H9 (cell line): ENCODE measurements around the gene MUC5B. TPM values are rescaled to one million over a fixed set of nuclear protein-coding genes. Genes with fewer than 3 reads are reported as not detected.

Experiments used
- DNase-seq: peaks from one replicate; pipeline ENCODE4 v3.0.0-alpha.2; 2017
- H2AFZ ChIP-seq: one replicate; pipeline ENCODE4 v1.6.1; 2013; ENCODE audit warnings: mild to moderate bottlenecking, low read length, control low read depth, moderate library complexity
- H2AK5ac ChIP-seq: 2 replicates; pipeline ENCODE4 v1.6.1; 2013; ENCODE audit warnings: low read length, control low read depth, mixed read lengths; ENCODE audit not compliant: insufficient read length
- H2BK120ac ChIP-seq: one replicate; pipeline ENCODE4 v1.6.1; 2013; ENCODE audit warnings: low read depth, mild to moderate bottlenecking, low read length, control low read depth, inconsistent platforms; ENCODE audit not compliant: poor library complexity, severe bottlenecking
- H2BK12ac ChIP-seq: 2 replicates; pipeline ENCODE4 v1.6.1; 2013; ENCODE audit warnings: low read length, control low read depth, mixed read lengths, low read depth; ENCODE audit not compliant: insufficient read length
- H2BK15ac ChIP-seq: 2 replicates; pipeline ENCODE4 v1.6.1; 2013; ENCODE audit warnings: low read depth, low read length, control low read depth
- H2BK20ac ChIP-seq: one replicate; pipeline ENCODE4 v1.6.1; 2013; ENCODE audit warnings: low read depth, mild to moderate bottlenecking, low read length, control low read depth, inconsistent platforms; ENCODE audit not compliant: poor library complexity, severe bottlenecking
- H2BK5ac ChIP-seq: 2 replicates; pipeline ENCODE4 v1.6.1; 2013; ENCODE audit warnings: low read length, control low read depth, mixed read lengths; ENCODE audit not compliant: insufficient read length
- H3K14ac ChIP-seq: 2 replicates; pipeline ENCODE4 v1.6.1; 2013; ENCODE audit warnings: low read length, control low read depth; ENCODE audit not compliant: insufficient read depth
- H3K18ac ChIP-seq: 2 replicates; pipeline ENCODE4 v1.6.1; 2013; ENCODE audit warnings: low read depth, mild to moderate bottlenecking, mixed read lengths, low read length, control low read depth; ENCODE audit not compliant: insufficient read length
- H3K23ac ChIP-seq: 2 replicates; pipeline ENCODE4 v1.6.1; 2013; ENCODE audit warnings: low read length, control low read depth, mixed read lengths, low read depth; ENCODE audit not compliant: insufficient read length
- H3K23me2 ChIP-seq: 2 replicates; pipeline ENCODE4 v1.6.1; 2013; ENCODE audit warnings: low read depth, mild to moderate bottlenecking, mixed read lengths, low read length, control low read depth; ENCODE audit not compliant: insufficient read length, poor library complexity, severe bottlenecking
- H3K27ac ChIP-seq: 2 replicates; pipeline ENCODE4 v1.5.1; 2013; ENCODE audit warnings: low read length, control low read depth, mixed read lengths, low read depth; ENCODE audit not compliant: insufficient read length
- H3K27me3 ChIP-seq: 2 replicates; pipeline ENCODE4 v1.6.1; 2013; ENCODE audit warnings: low read length, control low read depth, inconsistent platforms; ENCODE audit not compliant: insufficient read depth
- H3K4ac ChIP-seq: 2 replicates; pipeline ENCODE4 v1.6.1; 2013; ENCODE audit warnings: low read depth, mild to moderate bottlenecking, control low read depth, inconsistent platforms, low read length, moderate library complexity
- H3K4me1 ChIP-seq: 2 replicates; pipeline ENCODE4 v1.6.1; 2013; ENCODE audit warnings: low read length, control low read depth, inconsistent platforms; ENCODE audit not compliant: insufficient read depth
- H3K4me2 ChIP-seq: 2 replicates; pipeline ENCODE4 v1.6.1; 2013; ENCODE audit warnings: low read length, control low read depth, mixed read lengths; ENCODE audit not compliant: insufficient read length, insufficient read depth
- H3K56ac ChIP-seq: 2 replicates; pipeline ENCODE4 v1.6.1; 2013; ENCODE audit warnings: low read depth, mild to moderate bottlenecking, mixed read lengths, low read length, control low read depth; ENCODE audit not compliant: insufficient read length
- H3K79me1 ChIP-seq: 2 replicates; pipeline ENCODE4 v1.6.1; 2013; ENCODE audit warnings: low read depth, mild to moderate bottlenecking, moderate library complexity, low read length, control low read depth, inconsistent platforms; ENCODE audit not compliant: insufficient read depth, poor library complexity, severe bottlenecking
- H3K79me2 ChIP-seq: 2 replicates; pipeline ENCODE4 v1.6.1; 2013; ENCODE audit warnings: low read length, control low read depth, inconsistent platforms; ENCODE audit not compliant: insufficient read depth
- H3K9ac ChIP-seq: 2 replicates; pipeline ENCODE4 v1.6.1; 2013; ENCODE audit warnings: low read length, control low read depth, mixed read lengths; ENCODE audit not compliant: insufficient read length; ENCODE audit errors: extremely low read depth
- H3K9me3 ChIP-seq: one replicate; pipeline ENCODE4 v1.6.1; 2013; ENCODE audit warnings: low read depth, low read length, inconsistent platforms; ENCODE audit not compliant: control insufficient read depth
- H3T11ph ChIP-seq: one replicate; pipeline ENCODE4 v1.6.1; 2013; ENCODE audit warnings: mild to moderate bottlenecking, low read length, control low read depth, inconsistent platforms
- H4K20me1 ChIP-seq: one replicate; pipeline ENCODE4 v1.6.1; 2013; ENCODE audit not compliant: control insufficient read depth, insufficient read length, insufficient read depth
- H4K5ac ChIP-seq: 2 replicates; pipeline ENCODE4 v1.6.1; 2013; ENCODE audit warnings: low read depth, mild to moderate bottlenecking, mixed read lengths, low read length, control low read depth; ENCODE audit not compliant: insufficient read length
- H4K8ac ChIP-seq: replicated peaks from 2 replicates; pipeline ENCODE4 v1.6.1; 2013; ENCODE audit warnings: low read length, control low read depth, mixed read lengths, low read depth; ENCODE audit not compliant: insufficient read length
- H4K91ac ChIP-seq: 2 replicates; pipeline ENCODE4 v1.6.1; 2013; ENCODE audit warnings: low read depth, mild to moderate bottlenecking, moderate library complexity, mixed read lengths, low read length, control low read depth; ENCODE audit not compliant: insufficient read length
- H3K27ac Mint-ChIP-seq, 3 experiments: 2 replicates in 2 of 3; 3 replicates in 1 of 3; pipeline ENCODE4 v1.8.0; 2020 to 2021; ENCODE audit warnings: mixed read lengths in 3 of 3, mild to moderate bottlenecking in 1 of 3, moderate library complexity in 1 of 3
- H3K27me3 Mint-ChIP-seq: 2 replicates; pipeline ENCODE4 v1.8.0; 2021; ENCODE audit warnings: low read depth, mild to moderate bottlenecking, moderate library complexity, mixed read lengths
- H3K36me3 Mint-ChIP-seq, 3 experiments: 2 replicates in 2 of 3; 3 replicates in 1 of 3; pipeline ENCODE4 v1.8.0; 2020 to 2021; ENCODE audit warnings: low read depth in 3 of 3, mixed read lengths in 3 of 3; ENCODE audit not compliant: insufficient read depth in 1 of 3
- H3K4me1 Mint-ChIP-seq, 2 experiments: 2 replicates each; pipeline ENCODE4 v1.8.0; 2020; ENCODE audit warnings: mixed read lengths in 2 of 2
- H3K4me3 Mint-ChIP-seq, 2 experiments: 2 replicates in 1 of 2; 3 replicates in 1 of 2; pipeline ENCODE4 v1.8.0; 2020 to 2021; ENCODE audit warnings: mild to moderate bottlenecking in 2 of 2, mixed read lengths in 2 of 2, moderate library complexity in 1 of 2
- H3K9me3 Mint-ChIP-seq, 2 experiments: 2 replicates in 1 of 2; 3 replicates in 1 of 2; pipeline ENCODE4 v1.8.0; 2020; ENCODE audit warnings: mild to moderate bottlenecking in 2 of 2, mixed read lengths in 2 of 2, moderate library complexity in 1 of 2
- CTCF ChIP-seq: fragments of 200-600 bp; sonication (generic); conservative IDR thresholded peaks from 3 replicates; pipeline ENCODE4 v1.8.0; 2021; ENCODE audit warnings: antibody characterized with exemption, mild to moderate bottlenecking
- WGBS: extraction: QIAGEN DNeasy Blood & Tissue Kit; methylation state at CpG from one replicate; pipeline ENCODE4 v1.1.7; 2013; ENCODE audit warnings: missing lambda C conversion rate, low lambda C conversion rate, mixed read lengths; ENCODE audit not compliant: insufficient read length; ENCODE audit errors: extremely low coverage; 5-methylcytosine and 5-hydroxymethylcytosine counted together
- total RNA-seq: library from RNA; stranded (reverse); gene quantifications from 2 replicates; pipeline ENCODE4 v1.2.1, GENCODE V29; 2021

MUC5B gene
- total RNA-seq, 1 experiment from 2014 or later: not detected

GRCh38 chr11:1176224-1177019 lies 46.4 kb upstream of the MUC5B start:
- no peak overlapping the region; the same call in 1 of the 2 replicates for H3K4ac ChIP-seq
- WGBS: no CpG with 5 or more reads among the region's 32 CpGs
- H3K79me1 ChIP-seq: no peaks in the 10 kb centered on the region
- no peak overlapping the region for H4K5ac ChIP-seq
- H3K18ac ChIP-seq: no peak overlapping the region
- H4K91ac ChIP-seq: no peak overlapping the region
- no peak overlapping the region for H3K23ac ChIP-seq
- no peak overlapping the region for H4K8ac ChIP-seq
- no peak overlapping the region for H2AK5ac ChIP-seq
- no peak overlapping the region for H3T11ph ChIP-seq
- no peak overlapping the region for H2BK120ac ChIP-seq
- no peaks in the 10 kb centered on the region for H3K9me3 ChIP-seq
- no peak overlapping the region for H3K56ac ChIP-seq
- no peaks in the 10 kb centered on the region for H3K23me2 ChIP-seq
- no peak overlapping the region for H2BK5ac ChIP-seq
- no peaks in the 10 kb centered on the region for H3K4me1 ChIP-seq
- H3K9ac ChIP-seq: no peak overlapping the region
- H3K4me2 ChIP-seq: no peak overlapping the region
- no peak overlapping the region for H3K4me3 Mint-ChIP-seq
- H3K27me3 ChIP-seq: no peaks in the 10 kb centered on the region
- H3K36me3 Mint-ChIP-seq: peaks cover 0 to 5% (median 5%) of the 10 kb centered on the region in 3 experiments; a peak in 2 of 7 replicates
- H3K27ac ChIP-seq: no peak overlapping the region
- H3K9me3 Mint-ChIP-seq: peaks cover 15 to 30% of the 10 kb centered on the region in 2 experiments
- no peak overlapping the region for H2AFZ ChIP-seq
- no peak overlapping the region for H3K27ac Mint-ChIP-seq
- TF ChIP-seq CTCF: no peak
- peak overlapping the region; percentile 47; the same call in 1 of the 2 replicates for H3K14ac ChIP-seq
- no peak overlapping the region for H2BK15ac ChIP-seq
- H3K4me1 Mint-ChIP-seq: no peaks in the 10 kb centered on the region
- no peaks in the 10 kb centered on the region for H4K20me1 ChIP-seq
- no peaks in the 10 kb centered on the region; the same call in 1 of the 2 replicates for H3K27me3 Mint-ChIP-seq
- no peak for DNase-seq
- no peak overlapping the region for H2BK20ac ChIP-seq
- no peaks in the 10 kb centered on the region; the same call in 1 of the 2 replicates for H3K79me2 ChIP-seq
- no peak overlapping the region for H2BK12ac ChIP-seq
